A673 (cell line): ENCODE results near the gene TCERG1L. TPM values are rescaled to one million over a fixed set of nuclear protein-coding genes. Genes with fewer than 3 reads are reported as not detected.
"Not testable (repeated sequence)": the region's sequence is repeated elsewhere in the genome, so short reads cannot be mapped to it uniquely, and the experiment has no call there.

ENCODE experiments used
- BruUV-seq: library from RNA; stranded (reverse); fragments of 400-500 nt; replicated peaks from 2 replicates; lab custom pipeline; 2021; lab: Mats Ljungman, UMichigan
- CTCF ChIA-PET: fragments of 300-600 bp; sonication (Branson Sonifier 250); formaldehyde crosslinking; loops from one replicate; lab custom pipeline; 2022; ENCODE audit warnings: antibody characterized with exemption; lab: Charles Lee
- POLR2A ChIA-PET: fragments of 300-600 bp; sonication (Branson Sonifier 250); formaldehyde crosslinking; loops from one replicate; lab custom pipeline; 2022; ENCODE audit warnings: antibody characterized with exemption; ENCODE audit not compliant: low non-redundant PET; lab: Charles Lee
- DNase-seq: peaks from one replicate; pipeline ENCODE4 v3.0.0-alpha.2; 2015; ENCODE audit warnings: low spot score
- H3K27ac ChIP-seq: fragments of 200-600 bp; sonication (generic); 2 replicates; pipeline ENCODE4 v1.5.1; 2016; ENCODE audit warnings: mixed run types, low read depth, mild to moderate bottlenecking, mixed read lengths, antibody characterized with exemption, low read length; ENCODE audit not compliant: poor library complexity, severe bottlenecking
- H3K27me3 ChIP-seq: fragments of 200-600 bp; sonication (generic); replicated peaks from 2 replicates; pipeline ENCODE4 v1.6.1; 2017; ENCODE audit warnings: mixed run types, low read depth, mild to moderate bottlenecking, mixed read lengths, antibody characterized with exemption, low read length; ENCODE audit not compliant: insufficient read depth, poor library complexity
- H3K36me3 ChIP-seq: fragments of 200-600 bp; sonication (generic); 2 replicates; pipeline ENCODE4 v1.6.1; 2016; ENCODE audit warnings: mixed run types, mild to moderate bottlenecking, mixed read lengths, antibody characterized with exemption, low read length; ENCODE audit not compliant: insufficient read depth, poor library complexity, severe bottlenecking
- H3K4me1 ChIP-seq: fragments of 200-600 bp; sonication (generic); 2 replicates; pipeline ENCODE4 v1.6.1; 2017; ENCODE audit warnings: mixed run types, mild to moderate bottlenecking, mixed read lengths, antibody characterized with exemption, low read length; ENCODE audit not compliant: insufficient read depth, poor library complexity, severe bottlenecking
- H3K4me3 ChIP-seq: fragments of 200-600 bp; sonication (generic); 2 replicates; pipeline ENCODE4 v1.5.1; 2016; ENCODE audit warnings: low read depth, mixed run types, mild to moderate bottlenecking, mixed read lengths, low read length; ENCODE audit not compliant: poor library complexity, severe bottlenecking
- H3K9me3 ChIP-seq: fragments of 200-600 bp; sonication (generic); 2 replicates; pipeline ENCODE4 v1.6.1; 2016; ENCODE audit warnings: mixed run types, low read depth, mild to moderate bottlenecking, mixed read lengths, antibody characterized with exemption, low read length; ENCODE audit not compliant: poor library complexity, severe bottlenecking
- CTCF ChIP-seq: fragments of 300-800, 200-600 bp; sonication (generic); conservative IDR thresholded peaks from 2 replicates; pipeline ENCODE4 v1.5.1; 2017; ENCODE audit warnings: low read depth, mild to moderate bottlenecking, antibody characterized with exemption, low read length, moderate library complexity, mixed read lengths
- EZH2 ChIP-seq: fragments of 200-600 bp; sonication (generic); IDR thresholded peaks from 2 replicates; pipeline ENCODE4 v1.6.1; 2017; ENCODE audit warnings: borderline replicate concordance, low read depth, mild to moderate bottlenecking, mixed read lengths, antibody characterized with exemption, low read length; ENCODE audit not compliant: poor library complexity, severe bottlenecking
- intact Hi-C: fragments of 100-400 bp; cut with micrococcal nuclease; formaldehyde crosslinking; loops from one replicate; pipeline ENCODE4 v1.10.0; 2022; ENCODE audit not compliant: unreplicated experiment
- total RNA-seq: library from RNA; stranded (reverse); gene quantifications from 2 replicates; pipeline ENCODE4 v1.2.3, GENCODE V29; 2021

TCERG1L gene
- total RNA-seq, 1 experiment from 2014 or later, result 16.3 TPM

DNA sequence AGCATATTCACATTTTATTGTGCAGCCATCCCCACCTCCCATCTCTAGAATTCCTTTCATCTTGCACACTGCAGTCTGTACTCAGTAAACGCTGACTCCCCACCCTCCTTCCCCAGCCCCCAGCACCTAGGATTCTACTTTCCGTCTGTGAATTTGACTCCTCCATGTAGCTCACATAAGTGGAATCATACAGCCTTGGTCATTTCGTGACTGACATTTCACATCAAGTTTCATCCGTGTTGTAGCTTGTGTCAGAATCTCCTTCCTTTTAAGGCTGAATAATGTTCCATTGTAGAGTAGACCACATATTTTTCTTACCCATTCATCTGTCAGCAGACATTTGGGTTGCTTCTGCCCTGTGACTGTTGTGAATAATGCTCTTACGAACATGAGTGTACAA is 26.2 kb upstream of the TCERG1L start:
- Histone ChIP-seq H3K4me1 (peaks cover 22% of the 10 kb centered on the region), H3K9me3 (peaks cover 10% of the 10 kb centered on the region), H3K4me3 (no peak overlapping the region), H3K36me3 (no peaks in the 10 kb centered on the region), H3K27me3 (no peaks in the 10 kb centered on the region), H3K27ac (peak overlapping the region; percentile 62)
- POLR2A ChIA-PET, result no interaction called here
- CTCF ChIA-PET, result no interaction called here
- TF ChIP-seq CTCF (no peak), EZH2 (no peak)
- no TSS peak for BruUV-seq
- intact Hi-C loops, result loop anchor here (10.0 kb wide), 1 partner anchor 583 kb away; no protein-coding TSS in a partner anchor
- no peak for DNase-seq

DNA sequence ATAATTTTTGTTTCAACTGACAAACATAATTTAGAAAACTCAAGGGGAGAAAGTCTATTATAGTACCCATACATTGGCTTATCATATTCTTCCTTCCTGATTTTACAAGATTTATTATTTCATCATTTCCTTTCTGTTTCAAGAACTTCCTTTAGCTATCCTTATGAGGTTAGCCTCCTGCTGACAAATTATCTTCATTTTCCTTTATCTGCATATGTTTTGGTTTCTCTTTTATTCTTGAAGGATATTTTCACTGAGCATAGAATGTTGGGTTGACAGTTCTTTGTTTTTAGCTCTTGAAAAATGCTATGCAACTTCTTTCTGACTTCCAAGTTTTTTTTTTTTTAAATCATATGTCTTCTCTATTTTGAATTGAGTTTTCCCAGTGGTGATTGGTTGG is 21.3 kb upstream of the TCERG1L start:
- no peaks in the 10 kb centered on the region for H3K27me3 ChIP-seq
- no peaks in the 10 kb centered on the region for H3K36me3 ChIP-seq
- H3K27ac ChIP-seq, result peak overlapping the region; percentile 82
- H3K4me3 ChIP-seq, result no peak overlapping the region
- POLR2A ChIA-PET, result interaction anchor here (0.6 kb wide), 1 partner anchor 654 kb away, joined by 4 read pairs; no protein-coding TSS in a partner anchor
- H3K9me3 ChIP-seq, result peaks cover 3% of the 10 kb centered on the region
- no TSS peak for BruUV-seq
- peak; percentile 92 for DNase-seq
- TF ChIP-seq CTCF (no peak), EZH2 (no peak)
- peaks cover 30% of the 10 kb centered on the region for H3K4me1 ChIP-seq
- intact Hi-C loops, result loop anchor here (1.0 to 10.0 kb wide), 2 partner anchors 21 to 578 kb away; no protein-coding TSS in a partner anchor
- CTCF ChIA-PET, result no interaction called here

DNA sequence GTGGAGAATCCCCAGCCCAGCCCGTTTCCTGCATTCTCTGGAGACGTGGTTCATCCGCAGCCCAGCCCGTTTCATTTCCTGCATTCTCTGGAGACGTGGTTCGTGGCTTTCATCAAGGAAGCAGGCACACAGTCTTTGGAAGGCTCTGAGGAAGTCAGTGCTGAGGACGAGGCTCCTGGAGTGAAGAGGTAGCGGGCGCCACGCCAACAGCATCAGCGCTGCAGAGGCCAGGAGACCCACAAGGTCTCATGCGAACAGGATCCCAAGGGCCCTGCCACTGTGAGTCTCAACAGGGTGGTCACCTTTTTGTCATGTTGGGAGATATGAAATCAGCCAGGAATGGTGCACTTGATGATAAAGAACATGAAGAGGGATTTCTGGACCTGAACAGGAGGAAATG is 12.4 kb upstream of the TCERG1L start:
- no peaks in the 10 kb centered on the region for H3K9me3 ChIP-seq
- no peaks in the 10 kb centered on the region for H3K27me3 ChIP-seq
- CTCF ChIA-PET, result no interaction called here
- no TSS peak for BruUV-seq
- peaks cover 23% of the 10 kb centered on the region for H3K4me1 ChIP-seq
- no peak overlapping the region for H3K4me3 ChIP-seq
- no peak overlapping the region for H3K27ac ChIP-seq
- intact Hi-C loops, result no loop called here
- DNase-seq, result no peak
- H3K36me3 ChIP-seq, result no peaks in the 10 kb centered on the region
- POLR2A ChIA-PET, result no interaction called here
- TF ChIP-seq EZH2, result no peak

DNA sequence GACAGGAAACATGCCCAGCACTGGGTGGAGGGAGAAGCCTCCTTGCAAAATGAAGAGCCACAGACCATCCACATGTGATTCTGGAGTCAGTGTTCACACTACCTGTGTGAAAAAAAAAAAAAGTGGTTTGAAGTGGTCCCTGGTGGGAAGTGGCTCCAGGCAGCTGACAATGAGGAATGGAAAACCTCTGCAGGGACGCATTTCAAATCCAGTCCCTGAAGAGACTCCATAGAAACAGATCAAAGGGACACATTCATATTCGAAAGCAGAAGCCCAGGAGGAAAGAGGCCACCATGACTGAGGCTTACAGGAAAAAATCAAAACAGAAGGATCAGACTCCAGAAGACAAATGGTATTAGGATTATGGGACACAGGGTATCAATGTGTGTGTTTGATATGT is 11.5 kb upstream of the TCERG1L start:
- Histone ChIP-seq H3K36me3 (no peaks in the 10 kb centered on the region), H3K4me3 (no peak overlapping the region), H3K9me3 (no peaks in the 10 kb centered on the region), H3K4me1 (peaks cover 23% of the 10 kb centered on the region), H3K27me3 (no peaks in the 10 kb centered on the region), H3K27ac (no peak overlapping the region)
- TF ChIP-seq CTCF (no peak), EZH2 (no peak)
- CTCF ChIA-PET, result no interaction called here
- no peak for DNase-seq
- intact Hi-C loops, result no loop called here
- POLR2A ChIA-PET, result no interaction called here
- BruUV-seq, result no TSS peak

GRCh38 chr10:131322575-131322974 is 11.1 kb upstream of the TCERG1L start:
- H3K36me3 ChIP-seq, H3K4me3 ChIP-seq, H3K9me3 ChIP-seq, H3K27me3 ChIP-seq, intact Hi-C loops, DNase-seq, CTCF ChIA-PET, BruUV-seq, H3K27ac ChIP-seq, POLR2A ChIA-PET: not testable (repeated sequence)
- H3K4me1 ChIP-seq, result peaks cover 23% of the 10 kb centered on the region
